Tibial nerve (tissue), 4 donors: ENCODE measurements around the gene KRT3.

Source experiments
- CTCF ChIP-seq, 5 experiments: fragments of 200-600 bp in 3 of 5; fragments of 450-650 bp in 2 of 5; sonication (generic) in 3 of 5; IDR thresholded peaks; one replicate each; pipeline ENCODE4 v1.5.1; 2016 to 2019; ENCODE audit warnings: antibody characterized with exemption in 5 of 5, mild to moderate bottlenecking in 3 of 5, moderate library complexity in 2 of 5
- EP300 ChIP-seq, 2 donors: sonication (generic); formaldehyde crosslinking; IDR thresholded peaks; one replicate each; pipeline ENCODE4 v1.6.1; 2017; ENCODE audit warnings: antibody characterized with exemption in 2 of 2, mild to moderate bottlenecking in 1 of 2
- POLR2A ChIP-seq, 2 donors: fragments of 450-650 bp; IDR thresholded peaks; one replicate each; pipeline ENCODE4 v1.6.1; 2017; ENCODE audit warnings: antibody characterized with exemption in 2 of 2, mild to moderate bottlenecking in 2 of 2, moderate library complexity in 2 of 2

GRCh38 chr12:52783563-52784316 is 12.2 kb downstream of the KRT3 start:
- TF ChIP-seq CTCF (IDR thresholded peaks at IDR 0.05) (no peak), EP300 (IDR thresholded peaks at IDR 0.05) (no peak), POLR2A (IDR thresholded peaks at IDR 0.05) (no peak)
